ENCODE results near the gene WDR81. TPM values are rescaled to one million over a fixed set of nuclear protein-coding genes. Genes with fewer than 3 reads are reported as not detected.

Gene WDR81
- total and polyA plus RNA-seq, 3 donors from 2014 or later, result 16.9 to 71.4 (median 58.4) TPM

- intact Hi-C loops (cut with DNase I; ENCODE audit: low total_unique reads), result no loop called here
These were observed 9.3 kb upstream of the WDR81 start for GRCh38 chr17:1714980-1715802.

GRCh38 chr17:1715803-1716075 is 8.8 kb upstream of the WDR81 start:
- intact Hi-C loops (cut with DNase I; ENCODE audit: low total_unique reads), result no loop called here
- no peaks in the 10 kb centered on the region for H3K9me3 ChIP-seq
- H3K4me1 ChIP-seq, result peaks cover 42% of the 10 kb centered on the region
- peak overlapping the region; percentile 97 to 99 for H3K27ac ChIP-seq
- TF ChIP-seq POLR2A (IDR thresholded peaks at IDR 0.05), result no peak
- WGBS, 2 donors, result 0% methylated on average over 8 of the region's 23 CpGs; no CpG with 5 or more reads in 1 of the 2 donors
- H3K27me3 ChIP-seq, result no peaks in the 10 kb centered on the region
- H3K36me3 ChIP-seq (ENCODE audit: low read depth, missing control alignments), result no peaks in the 10 kb centered on the region
- peak overlapping the region; percentile 99 to 100 for H3K4me3 ChIP-seq
- no peak for DNase-seq

More at GRCh38 chr17:1714980-1715802, 9.3 kb upstream of the WDR81 start:
- Histone ChIP-seq H3K27ac (peak overlapping the region; percentile 97 to 99), H3K4me3 (peak overlapping the region; percentile 99 to 100), H3K9me3 (no peaks in the 10 kb centered on the region), H3K36me3 (ENCODE audit: low read depth, missing control alignments) (no peaks in the 10 kb centered on the region), H3K4me1 (peaks cover 43% of the 10 kb centered on the region), H3K27me3 (no peaks in the 10 kb centered on the region)
- DNase-seq, result peak; percentile 87
- 0 to 4% methylated on average over 9 to 32 of the region's 32 CpGs for WGBS, 2 donors
- TF ChIP-seq CTCF (IDR thresholded peaks at IDR 0.05) (peak in 1 of 3 experiments; percentile 13), POLR2A (IDR thresholded peaks at IDR 0.05) (no peak)

GRCh38 chr17:1716076-1716911 is 8.2 kb upstream of the WDR81 start:
- Histone ChIP-seq H3K9me3 (no peaks in the 10 kb centered on the region), H3K36me3 (ENCODE audit: low read depth, missing control alignments) (no peaks in the 10 kb centered on the region), H3K4me1 (peaks cover 40% of the 10 kb centered on the region), H3K4me3 (peak overlapping the region; percentile 99 to 100), H3K27me3 (no peaks in the 10 kb centered on the region), H3K27ac (peak overlapping the region; percentile 97 to 99)
- TF ChIP-seq CTCF (IDR thresholded peaks at IDR 0.05) (peak in 1 of 3 experiments; percentile 41), POLR2A (IDR thresholded peaks at IDR 0.05) (peak; percentile 96)
- peak; percentile 100 for DNase-seq
- 1% methylated on average over 20 to 68 of the region's 70 CpGs for WGBS, 2 donors
- intact Hi-C loops (cut with DNase I; ENCODE audit: low total_unique reads), result no loop called here

GRCh38 chr17:1716912-1717695 is 7.4 kb upstream of the WDR81 start:
- peak overlapping the region; percentile 92 to 99 for H3K27ac ChIP-seq
- H3K36me3 ChIP-seq (ENCODE audit: low read depth, missing control alignments), result no peaks in the 10 kb centered on the region
- no peaks in the 10 kb centered on the region for H3K9me3 ChIP-seq
- 0% methylated on average over 12 to 13 of the region's 13 CpGs for WGBS, 2 donors
- H3K27me3 ChIP-seq, result no peaks in the 10 kb centered on the region
- H3K4me1 ChIP-seq, result peaks cover 40% of the 10 kb centered on the region
- intact Hi-C loops (cut with DNase I; ENCODE audit: low total_unique reads), result no loop called here
- TF ChIP-seq CTCF (IDR thresholded peaks at IDR 0.05) (peak in 1 of 3 experiments; percentile 1), POLR2A (IDR thresholded peaks at IDR 0.05) (no peak)
- DNase-seq, result peak; percentile 95
- H3K4me3 ChIP-seq, result peak overlapping the region; percentile 73 to 75

Measured in testis (tissue), 3 donors.